ENCODE data around the gene FHIP1A. TPM values are rescaled to one million over a fixed set of nuclear protein-coding genes. Genes with fewer than 3 reads are reported as not detected.

Gene FHIP1A
- total and polyA plus RNA-seq, 2 of the 8 experiments (the other 6 are each of a cell fraction or from before 2014, with no cell fraction given) = 17.9 to 75.2 TPM

- TF ChIP-seq CHD7 (IDR thresholded peaks at IDR 0.05; ENCODE audit: insufficient replicate concordance, low read length) (no peak), EGR1 (IDR thresholded peaks at IDR 0.05; ENCODE audit: borderline replicate concordance, low read depth, low read length) (no peak), HDAC6 (IDR thresholded peaks at IDR 0.05; ENCODE audit: low read depth, low read length) (no peak), TAF7 (optimal IDR thresholded peaks at IDR 0.05; ENCODE audit: borderline replicate concordance, low read depth, low read length) (no peak), ATF2 (IDR thresholded peaks at IDR 0.05; ENCODE audit: low read length) (no peak), POLR2AphosphoS5 (IDR thresholded peaks at IDR 0.05; ENCODE audit: low read depth, low read length) (no peak), TAF1 (IDR thresholded peaks at IDR 0.05; ENCODE audit: low read depth, low read length) (no peak), CHD1 (IDR thresholded peaks at IDR 0.05; ENCODE audit: low read depth, low read length) (no peak), KDM4A (IDR thresholded peaks at IDR 0.05; ENCODE audit: low read depth, low read length, severe bottlenecking) (no peak), TEAD4 (IDR thresholded peaks at IDR 0.05; ENCODE audit: low read depth, low read length) (no peak)
Measured at GRCh38 chr4:151438154-151438553, 29.2 kb downstream of the FHIP1A start (continued).

Data from H1 (cell line).